CD4-positive, alpha-beta T cell (primary cell): ENCODE measurements around the gene CCDC102A. TPM values are rescaled to one million over a fixed set of nuclear protein-coding genes. Genes with fewer than 3 reads are reported as not detected.

Experiments
- ATAC-seq: fragments of 200-7000 bp; cut with Tn5 transposase; one replicate; pipeline ENCODE4 v1.10.0; 2022; ENCODE audit warnings: mild to moderate bottlenecking; ENCODE audit not compliant: poor library complexity
- CTCF ChIA-PET: fragments of 350-600 bp; sonication (Branson Sonifier 250); formaldehyde crosslinking; loops from one replicate; lab custom pipeline; 2021; ENCODE audit warnings: antibody characterized with exemption, inconsistent platforms; lab: Charles Lee
- POLR2A ChIA-PET: fragments of 350-600 bp; sonication (Branson Sonifier 250); formaldehyde crosslinking; loops from one replicate; lab custom pipeline; 2021; ENCODE audit warnings: antibody characterized with exemption, inconsistent platforms; lab: Charles Lee
- DNase-seq, 14 experiments: peaks; one replicate each; pipeline ENCODE4 v3.0.0-alpha.2; 2013 to 2020; ENCODE audit warnings: mixed read lengths in 2 of 14
- H3K27ac ChIP-seq, 2 donors: one replicate each; pipeline versions ENCODE4 v1.5.1 to v1.7.0; 2013; ENCODE audit warnings: low read length in 2 of 2, low read depth in 1 of 2, mild to moderate bottlenecking in 1 of 2
- H3K27me3 ChIP-seq, 2 experiments: 1 replicate in 1 of 2; 2 replicates in 1 of 2; pipeline versions ENCODE4 v1.6.1 to v1.7.0; 2013; ENCODE audit warnings: low read length in 2 of 2, control low read depth in 1 of 2, mild to moderate bottlenecking in 1 of 2, moderate library complexity in 1 of 2; ENCODE audit not compliant: insufficient read depth in 2 of 2, control insufficient read depth in 1 of 2
- H3K36me3 ChIP-seq: one replicate; pipeline ENCODE4 v1.6.1; 2013; ENCODE audit warnings: low read length, control low read depth; ENCODE audit not compliant: insufficient read depth
- H3K4me1 ChIP-seq: one replicate; pipeline ENCODE4 v1.6.1; 2013; ENCODE audit warnings: low read length, control low read depth; ENCODE audit not compliant: insufficient read depth
- H3K4me3 ChIP-seq: one replicate; pipeline ENCODE4 v1.5.1; 2013; ENCODE audit warnings: mild to moderate bottlenecking, low read length, moderate library complexity
- H3K9me3 ChIP-seq, 2 experiments: 1 replicate in 1 of 2; 2 replicates in 1 of 2; pipeline versions ENCODE4 v1.6.1 to v1.7.0; 2013; ENCODE audit warnings: low read length in 2 of 2, mild to moderate bottlenecking in 2 of 2, control low read depth in 1 of 2, moderate library complexity in 1 of 2; ENCODE audit not compliant: control insufficient read depth in 1 of 2, insufficient read depth in 1 of 2
- H3K27ac Mint-ChIP-seq: one replicate; pipeline ENCODE4 v1.8.0; 2020; ENCODE audit warnings: mixed read lengths
- H3K27me3 Mint-ChIP-seq: one replicate; pipeline ENCODE4 v1.8.0; 2021; ENCODE audit warnings: mixed read lengths
- H3K36me3 Mint-ChIP-seq: one replicate; pipeline ENCODE4 v1.8.0; 2021; ENCODE audit warnings: low read depth, mixed read lengths
- H3K4me1 Mint-ChIP-seq: one replicate; pipeline ENCODE4 v1.8.0; 2021; ENCODE audit warnings: low read depth, mixed read lengths
- H3K4me3 Mint-ChIP-seq: one replicate; pipeline ENCODE4 v1.8.0; 2020; ENCODE audit warnings: mild to moderate bottlenecking, mixed read lengths
- H3K9me3 Mint-ChIP-seq: one replicate; pipeline ENCODE4 v1.8.0; 2020; ENCODE audit warnings: mixed read lengths
- intact Hi-C, 2 experiments: fragments of 100-400 bp; cut with DNase I in 1 of 2; cut with micrococcal nuclease in 1 of 2; formaldehyde crosslinking; loops; one replicate each; pipeline versions ENCODE4 v1.15.1 to v1.9.0; 2023 to 2025; cut with DNase I, micrococcal nuclease
- total RNA-seq, 174 experiments: library from RNA in 2 of 174; stranded (reverse) in 2 of 174; gene quantifications; one replicate each; pipeline ENCODE4 v1.2.3 and lab custom pipeline; 2021 to 2026
- TF ChIP-seq, protein P1 (sequence below): fragments of 200-600 bp; IDR thresholded peaks from one replicate; pipeline ENCODE4 v1.8.0; 2022; ENCODE audit warnings: antibody characterized with exemption, mild to moderate bottlenecking

CCDC102A gene
- total RNA-seq, 2 experiments from 2014 or later: 2.0 TPM

DNA sequence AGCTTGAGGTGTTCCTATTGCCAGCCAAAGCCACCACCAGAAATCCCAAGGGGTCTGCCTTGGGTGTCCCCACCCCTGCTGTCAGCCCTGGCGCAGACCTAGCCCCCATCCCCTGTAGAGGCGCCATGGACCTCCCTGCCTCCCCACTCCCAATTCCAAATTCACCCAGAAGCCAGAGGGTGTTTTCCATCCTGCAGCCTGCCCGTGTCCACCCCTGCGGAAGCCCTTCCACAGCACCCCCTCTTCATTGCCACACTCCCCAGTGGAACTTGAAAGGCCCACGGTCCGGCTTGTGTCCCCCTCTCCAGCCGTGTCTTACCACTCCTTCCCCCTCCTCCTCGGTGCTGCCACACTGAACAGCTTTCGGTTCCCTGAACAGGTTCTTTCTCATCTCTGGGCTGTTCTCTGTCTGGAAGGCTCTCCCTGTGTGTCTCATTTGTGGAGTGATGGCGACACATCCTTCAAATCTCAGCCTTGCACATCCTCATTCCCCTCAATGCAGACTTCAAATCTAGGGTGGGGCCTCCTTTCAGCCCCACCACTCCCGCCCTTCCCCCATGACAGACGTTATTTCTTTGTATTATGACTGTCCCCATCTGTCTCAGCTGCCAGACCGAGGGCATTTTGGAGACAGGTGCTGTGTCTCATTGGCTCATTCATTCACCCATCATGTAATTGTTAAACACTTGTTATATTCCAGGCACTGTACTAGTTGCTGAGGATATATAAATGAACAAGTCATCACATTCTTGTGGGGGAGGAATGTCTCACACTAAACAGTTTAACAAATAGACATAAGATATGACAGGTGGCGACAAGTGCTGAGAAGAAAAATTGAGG, 42.4 kb upstream of the CCDC102A start:
- no peaks in the 10 kb centered on the region for H3K9me3 Mint-ChIP-seq
- Histone ChIP-seq H3K27ac (peak overlapping the region in 1 of 2 donors; percentile 60), H3K36me3 (no peaks in the 10 kb centered on the region), H3K4me1 (peaks cover 35% of the 10 kb centered on the region), H3K4me3 (no peak overlapping the region), H3K27me3 (no peaks in the 10 kb centered on the region), H3K9me3 (no peaks in the 10 kb centered on the region)
- intact Hi-C loops: loop anchor here (5.0 kb wide), 4 partner anchors 139 to 909 kb away; no protein-coding TSS in a partner anchor
- H3K4me1 Mint-ChIP-seq: peaks cover 29% of the 10 kb centered on the region
- H3K36me3 Mint-ChIP-seq: no peaks in the 10 kb centered on the region
- ChIA-PET POLR2A (no interaction called here), CTCF (no interaction called here)
- TF ChIP-seq, protein P1, sequence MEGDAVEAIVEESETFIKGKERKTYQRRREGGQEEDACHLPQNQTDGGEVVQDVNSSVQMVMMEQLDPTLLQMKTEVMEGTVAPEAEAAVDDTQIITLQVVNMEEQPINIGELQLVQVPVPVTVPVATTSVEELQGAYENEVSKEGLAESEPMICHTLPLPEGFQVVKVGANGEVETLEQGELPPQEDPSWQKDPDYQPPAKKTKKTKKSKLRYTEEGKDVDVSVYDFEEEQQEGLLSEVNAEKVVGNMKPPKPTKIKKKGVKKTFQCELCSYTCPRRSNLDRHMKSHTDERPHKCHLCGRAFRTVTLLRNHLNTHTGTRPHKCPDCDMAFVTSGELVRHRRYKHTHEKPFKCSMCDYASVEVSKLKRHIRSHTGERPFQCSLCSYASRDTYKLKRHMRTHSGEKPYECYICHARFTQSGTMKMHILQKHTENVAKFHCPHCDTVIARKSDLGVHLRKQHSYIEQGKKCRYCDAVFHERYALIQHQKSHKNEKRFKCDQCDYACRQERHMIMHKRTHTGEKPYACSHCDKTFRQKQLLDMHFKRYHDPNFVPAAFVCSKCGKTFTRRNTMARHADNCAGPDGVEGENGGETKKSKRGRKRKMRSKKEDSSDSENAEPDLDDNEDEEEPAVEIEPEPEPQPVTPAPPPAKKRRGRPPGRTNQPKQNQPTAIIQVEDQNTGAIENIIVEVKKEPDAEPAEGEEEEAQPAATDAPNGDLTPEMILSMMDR: no peak
- DNase-seq (no peak), ATAC-seq (no peak)
- H3K27ac Mint-ChIP-seq: peak overlapping the region; percentile 8
- H3K27me3 Mint-ChIP-seq: peaks cover 7% of the 10 kb centered on the region
- no peak overlapping the region for H3K4me3 Mint-ChIP-seq

DNA sequence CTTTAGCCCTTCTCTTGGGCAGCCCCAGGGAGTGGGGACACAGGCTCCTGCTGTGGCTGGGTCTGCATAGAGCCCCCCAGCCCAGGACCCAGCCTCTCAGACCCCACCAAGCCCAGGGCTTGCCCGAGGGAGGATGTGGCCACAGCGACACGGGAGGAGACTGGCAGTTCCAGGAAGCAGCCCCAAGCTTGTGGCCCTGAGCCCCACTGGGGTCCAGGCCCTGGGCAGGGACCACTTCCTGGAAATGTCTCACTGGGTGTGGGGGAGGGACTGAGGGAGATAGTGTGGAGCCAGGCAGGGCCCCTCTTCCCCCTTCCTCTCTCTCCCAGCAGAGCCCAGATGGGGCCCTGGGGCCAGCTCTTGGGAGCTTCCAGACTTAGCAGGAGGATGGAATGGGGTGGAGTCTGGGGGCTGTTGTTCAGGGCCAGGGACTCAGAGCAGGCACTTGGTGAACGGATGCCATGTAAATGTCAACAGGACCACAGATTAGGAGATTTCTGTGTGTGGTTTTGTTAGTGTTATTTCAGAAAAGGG, 41.4 kb upstream of the CCDC102A start:
- Mint-ChIP-seq H3K27me3 (peaks cover 7% of the 10 kb centered on the region), H3K4me1 (peaks cover 29% of the 10 kb centered on the region), H3K9me3 (no peaks in the 10 kb centered on the region), H3K4me3 (no peak overlapping the region), H3K27ac (peak overlapping the region; percentile 8), H3K36me3 (no peaks in the 10 kb centered on the region)
- peak in 2 of 14 experiments; percentile 19 to 81 for DNase-seq
- Histone ChIP-seq H3K4me1 (peaks cover 35% of the 10 kb centered on the region), H3K9me3 (no peaks in the 10 kb centered on the region), H3K36me3 (no peaks in the 10 kb centered on the region), H3K27me3 (no peaks in the 10 kb centered on the region), H3K4me3 (no peak overlapping the region), H3K27ac (peak overlapping the region in 1 of 2 donors; percentile 60)
- TF ChIP-seq, protein P1: no peak
- intact Hi-C loops: loop anchor here (2.0 to 5.0 kb wide), 6 partner anchors 13 to 910 kb away; no protein-coding TSS in a partner anchor
- no peak for ATAC-seq
- POLR2A ChIA-PET: interaction anchor here (1.3 to 1.4 kb wide), 3 partner anchors 14 to 70 kb away, joined by 4 to 8 read pairs (median 7); no protein-coding TSS in a partner anchor
- CTCF ChIA-PET: interaction anchor here (2.2 kb wide), 1 partner anchor 71 kb away, joined by 13 read pairs; no protein-coding TSS in a partner anchor

DNA sequence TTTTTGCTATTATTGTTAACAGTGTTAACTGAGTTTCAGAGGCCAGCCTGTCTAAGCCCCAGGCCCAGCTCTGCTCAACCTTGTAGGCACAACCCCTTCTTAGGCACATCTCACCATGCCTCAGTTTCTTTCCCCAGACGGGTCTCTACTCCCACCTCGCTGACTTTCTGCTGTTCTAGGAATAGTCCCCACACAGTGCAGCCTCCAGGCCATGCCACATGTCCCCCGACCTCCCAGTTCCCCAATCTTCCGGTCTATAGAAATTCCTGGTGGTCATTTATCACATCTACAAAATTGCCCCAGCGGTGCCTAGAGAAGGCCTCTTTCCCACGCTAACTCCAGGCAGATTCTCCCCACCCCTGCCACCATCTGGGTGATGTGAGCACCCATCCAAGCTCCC, 40.8 kb upstream of the CCDC102A start:
- Histone ChIP-seq H3K4me3 (no peak overlapping the region), H3K27me3 (no peaks in the 10 kb centered on the region), H3K36me3 (no peaks in the 10 kb centered on the region), H3K4me1 (peaks cover 35% of the 10 kb centered on the region), H3K9me3 (no peaks in the 10 kb centered on the region), H3K27ac (peak overlapping the region in 1 of 2 donors; percentile 60)
- H3K4me3 Mint-ChIP-seq: no peak overlapping the region
- peaks cover 7% of the 10 kb centered on the region for H3K27me3 Mint-ChIP-seq
- TF ChIP-seq, protein P1: no peak
- ChIA-PET POLR2A (interaction anchor here (1.0 to 1.4 kb wide), 5 partner anchors 14 to 158 kb away, joined by 3 to 8 read pairs (median 4); partner anchors contain the start of gene KATNB1), CTCF (interaction anchor here (0.6 to 2.2 kb wide), 6 partner anchors 12 to 72 kb away, joined by 3 to 13 read pairs (median 4); no protein-coding TSS in a partner anchor)
- intact Hi-C loops: loop anchor here (2.0 to 5.0 kb wide), 6 partner anchors 14 to 910 kb away; no protein-coding TSS in a partner anchor
- DNase-seq (no peak), ATAC-seq (no peak)
- H3K4me1 Mint-ChIP-seq: peaks cover 29% of the 10 kb centered on the region
- H3K9me3 Mint-ChIP-seq: no peaks in the 10 kb centered on the region
- H3K27ac Mint-ChIP-seq: peak overlapping the region; percentile 58
- H3K36me3 Mint-ChIP-seq: no peaks in the 10 kb centered on the region
